Panc1 (cell line): ENCODE measurements around the gene SIK3. TPM values are rescaled to one million over a fixed set of nuclear protein-coding genes. Genes with fewer than 3 reads are reported as not detected.

Experiments
- ATAC-seq: fragments of 200-7000 bp; cut with Tn5 transposase; 2 replicates; pipeline ENCODE4 v1.9.1; 2020; ENCODE audit warnings: mild to moderate bottlenecking, moderate library complexity
- BruUV-seq: library from RNA; stranded (reverse); fragments of 400-500 nt; replicated peaks from 2 replicates; lab custom pipeline; 2021; lab: Mats Ljungman, UMichigan
- CTCF ChIA-PET: fragments of 300-600 bp; sonication (Branson Sonifier 250); formaldehyde crosslinking; loops from one replicate; lab custom pipeline; 2022; ENCODE audit warnings: antibody characterized with exemption; lab: Charles Lee
- POLR2A ChIA-PET: fragments of 300-600 bp; sonication (Branson Sonifier 250); formaldehyde crosslinking; loops from one replicate; lab custom pipeline; 2022; ENCODE audit warnings: antibody characterized with exemption; lab: Charles Lee
- DNase-seq: peaks from one replicate; pipeline ENCODE4 v3.0.0-alpha.2; 2010; ENCODE audit warnings: low read depth, low spot score
- H3K27ac ChIP-seq: 2 replicates; pipeline ENCODE4 v1.5.1; 2011; ENCODE audit warnings: mild to moderate bottlenecking, low read length, inconsistent platforms
- H3K27me3 ChIP-seq: fragments of 200-500 bp; sonication (Bioruptor generic); 2 replicates; pipeline ENCODE4 v1.6.0; 2014; ENCODE audit warnings: low read length, inconsistent platforms; ENCODE audit not compliant: control insufficient read depth, insufficient read depth
- H3K36me3 ChIP-seq: fragments of 200-500 bp; sonication (Bioruptor generic); 2 replicates; pipeline ENCODE4 v1.5.1; 2014; ENCODE audit warnings: inconsistent platforms, mild to moderate bottlenecking, low read length, moderate library complexity; ENCODE audit not compliant: control insufficient read depth, insufficient read depth
- H3K4me1 ChIP-seq: 2 replicates; pipeline ENCODE4 v1.5.1; 2011; ENCODE audit warnings: inconsistent platforms, mild to moderate bottlenecking, low read length, moderate library complexity; ENCODE audit not compliant: control insufficient read depth, insufficient read depth
- H3K4me3 ChIP-seq, 2 experiments: 2 replicates each; pipeline ENCODE4 v1.5.1; 2011 to 2012; ENCODE audit warnings: low read depth in 2 of 2, low read length in 2 of 2, mild to moderate bottlenecking in 2 of 2, inconsistent platforms in 1 of 2, moderate library complexity in 1 of 2
- H3K9me3 ChIP-seq: fragments of 200-500 bp; sonication (Bioruptor generic); 2 replicates; pipeline ENCODE4 v1.5.1; 2014; ENCODE audit warnings: low read depth, mild to moderate bottlenecking, inconsistent platforms, low read length, moderate library complexity; ENCODE audit not compliant: control insufficient read depth, insufficient read depth
- POLR2AphosphoS5 ChIP-seq: IDR thresholded peaks from 2 replicates; pipeline ENCODE4 v1.6.1; 2012; ENCODE audit warnings: mild to moderate bottlenecking, low read depth, low read length, moderate library complexity
- SIN3A ChIP-seq: IDR thresholded peaks from 2 replicates; pipeline ENCODE4 v1.6.1; 2012; ENCODE audit warnings: low read depth, mild to moderate bottlenecking, low read length, moderate library complexity, borderline replicate concordance; ENCODE audit not compliant: insufficient read depth
- TCF7L2 ChIP-seq: IDR thresholded peaks from 2 replicates; pipeline ENCODE4 v1.6.1; 2011; ENCODE audit warnings: mild to moderate bottlenecking, low read depth, low read length, inconsistent platforms
- in situ Hi-C: cut with HindIII; loops from 2 replicates; pipeline ENCODE4 v1.10.0; 2016; ENCODE audit warnings: low sequenced_read_pairs, low pct_unique_long_range_greater_than_20kb
- intact Hi-C: fragments of 100-400 bp; cut with micrococcal nuclease; formaldehyde crosslinking; loops from one replicate; pipeline ENCODE4 v1.10.0; 2022; ENCODE audit not compliant: unreplicated experiment
- total RNA-seq: library from RNA; stranded (reverse); gene quantifications from one replicate; pipeline ENCODE4 v1.2.1, GENCODE V29; 2021; ENCODE audit not compliant: unreplicated experiment
- TF ChIP-seq, protein P1 (sequence below), 2 experiments: IDR thresholded peaks; 2 replicates each; pipeline ENCODE4 v1.6.1; 2011 to 2012; ENCODE audit warnings: low read depth in 2 of 2, control low read depth in 1 of 2, low read length in 1 of 2, mild to moderate bottlenecking in 1 of 2, moderate library complexity in 1 of 2; ENCODE audit not compliant: insufficient read depth in 1 of 2
- TF ChIP-seq, protein P2 (sequence below): fragments of 450-650 bp; IDR thresholded peaks from 2 replicates; pipeline ENCODE4 v1.5.1; 2017; ENCODE audit warnings: mild to moderate bottlenecking

The SIK3 gene
- total RNA-seq, 1 experiment from 2014 or later: 39.7 TPM

- DNase-seq: no peak
- CTCF ChIA-PET: no interaction called here
- no peak for TF ChIP-seq POLR2AphosphoS5
- TF ChIP-seq, protein P1, sequence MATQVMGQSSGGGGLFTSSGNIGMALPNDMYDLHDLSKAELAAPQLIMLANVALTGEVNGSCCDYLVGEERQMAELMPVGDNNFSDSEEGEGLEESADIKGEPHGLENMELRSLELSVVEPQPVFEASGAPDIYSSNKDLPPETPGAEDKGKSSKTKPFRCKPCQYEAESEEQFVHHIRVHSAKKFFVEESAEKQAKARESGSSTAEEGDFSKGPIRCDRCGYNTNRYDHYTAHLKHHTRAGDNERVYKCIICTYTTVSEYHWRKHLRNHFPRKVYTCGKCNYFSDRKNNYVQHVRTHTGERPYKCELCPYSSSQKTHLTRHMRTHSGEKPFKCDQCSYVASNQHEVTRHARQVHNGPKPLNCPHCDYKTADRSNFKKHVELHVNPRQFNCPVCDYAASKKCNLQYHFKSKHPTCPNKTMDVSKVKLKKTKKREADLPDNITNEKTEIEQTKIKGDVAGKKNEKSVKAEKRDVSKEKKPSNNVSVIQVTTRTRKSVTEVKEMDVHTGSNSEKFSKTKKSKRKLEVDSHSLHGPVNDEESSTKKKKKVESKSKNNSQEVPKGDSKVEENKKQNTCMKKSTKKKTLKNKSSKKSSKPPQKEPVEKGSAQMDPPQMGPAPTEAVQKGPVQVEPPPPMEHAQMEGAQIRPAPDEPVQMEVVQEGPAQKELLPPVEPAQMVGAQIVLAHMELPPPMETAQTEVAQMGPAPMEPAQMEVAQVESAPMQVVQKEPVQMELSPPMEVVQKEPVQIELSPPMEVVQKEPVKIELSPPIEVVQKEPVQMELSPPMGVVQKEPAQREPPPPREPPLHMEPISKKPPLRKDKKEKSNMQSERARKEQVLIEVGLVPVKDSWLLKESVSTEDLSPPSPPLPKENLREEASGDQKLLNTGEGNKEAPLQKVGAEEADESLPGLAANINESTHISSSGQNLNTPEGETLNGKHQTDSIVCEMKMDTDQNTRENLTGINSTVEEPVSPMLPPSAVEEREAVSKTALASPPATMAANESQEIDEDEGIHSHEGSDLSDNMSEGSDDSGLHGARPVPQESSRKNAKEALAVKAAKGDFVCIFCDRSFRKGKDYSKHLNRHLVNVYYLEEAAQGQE (IDR thresholded peaks at IDR 0.05; ENCODE audit: insufficient read depth in 1 of 2, low read depth in 2 of 2, low read length in 1 of 2): no peak
- no peak for TF ChIP-seq SIN3A
- TF ChIP-seq TCF7L2: no peak
- TF ChIP-seq, protein P2, sequence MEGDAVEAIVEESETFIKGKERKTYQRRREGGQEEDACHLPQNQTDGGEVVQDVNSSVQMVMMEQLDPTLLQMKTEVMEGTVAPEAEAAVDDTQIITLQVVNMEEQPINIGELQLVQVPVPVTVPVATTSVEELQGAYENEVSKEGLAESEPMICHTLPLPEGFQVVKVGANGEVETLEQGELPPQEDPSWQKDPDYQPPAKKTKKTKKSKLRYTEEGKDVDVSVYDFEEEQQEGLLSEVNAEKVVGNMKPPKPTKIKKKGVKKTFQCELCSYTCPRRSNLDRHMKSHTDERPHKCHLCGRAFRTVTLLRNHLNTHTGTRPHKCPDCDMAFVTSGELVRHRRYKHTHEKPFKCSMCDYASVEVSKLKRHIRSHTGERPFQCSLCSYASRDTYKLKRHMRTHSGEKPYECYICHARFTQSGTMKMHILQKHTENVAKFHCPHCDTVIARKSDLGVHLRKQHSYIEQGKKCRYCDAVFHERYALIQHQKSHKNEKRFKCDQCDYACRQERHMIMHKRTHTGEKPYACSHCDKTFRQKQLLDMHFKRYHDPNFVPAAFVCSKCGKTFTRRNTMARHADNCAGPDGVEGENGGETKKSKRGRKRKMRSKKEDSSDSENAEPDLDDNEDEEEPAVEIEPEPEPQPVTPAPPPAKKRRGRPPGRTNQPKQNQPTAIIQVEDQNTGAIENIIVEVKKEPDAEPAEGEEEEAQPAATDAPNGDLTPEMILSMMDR: no peak
- Histone ChIP-seq H3K27me3 (no peaks in the 10 kb centered on the region), H3K27ac (no peak overlapping the region), H3K4me3 (no peak overlapping the region), H3K36me3 (no peaks in the 10 kb centered on the region; the same call in none of the 2 replicates), H3K9me3 (no peaks in the 10 kb centered on the region), H3K4me1 (no peaks in the 10 kb centered on the region)
- in situ Hi-C loops: no loop called here
- ATAC-seq: no peak
- intact Hi-C loops: no loop called here
- no TSS peak for BruUV-seq
- POLR2A ChIA-PET: no interaction called here
These were observed 253.5 kb downstream of the SIK3 start for GRCh38 chr11:116844722-116845121.

- no peak overlapping the region for H3K27ac ChIP-seq
- ChIA-PET POLR2A (no interaction called here), CTCF (no interaction called here)
- TF ChIP-seq, protein P1 (IDR thresholded peaks at IDR 0.05; ENCODE audit: insufficient read depth in 1 of 2, low read depth in 2 of 2, low read length in 1 of 2): no peak
- TF ChIP-seq POLR2AphosphoS5: no peak
- TF ChIP-seq, protein P2: no peak
- TF ChIP-seq TCF7L2: no peak
- no peak for TF ChIP-seq SIN3A
- H3K4me3 ChIP-seq: no peak overlapping the region
- no peaks in the 10 kb centered on the region for H3K4me1 ChIP-seq
- in situ Hi-C loops (no loop called here), intact Hi-C loops (no loop called here)
- no peaks in the 10 kb centered on the region for H3K9me3 ChIP-seq
- ATAC-seq (no peak), DNase-seq (no peak)
- H3K27me3 ChIP-seq: no peaks in the 10 kb centered on the region
- TSS peak; percentile 51 for BruUV-seq
- no peaks in the 10 kb centered on the region; the same call in 1 of the 2 replicates for H3K36me3 ChIP-seq
These were observed 254.6 kb downstream of the SIK3 start for GRCh38 chr11:116843661-116844060.
